K562 (cell line): ENCODE measurements around the gene TXNL1. TPM values are rescaled to one million over a fixed set of nuclear protein-coding genes. Genes with fewer than 3 reads are reported as not detected.

Experiments used
- C11orf30 ChIP-seq: fragments of 450-650 bp; IDR thresholded peaks from 2 replicates; pipeline ENCODE4 v1.6.1; 2016; ENCODE audit warnings: low read depth, mild to moderate bottlenecking
- DEAF1 ChIP-seq: fragments of 450-650 bp; formaldehyde crosslinking; IDR thresholded peaks from 2 replicates; pipeline ENCODE4 v1.4.0; 2020; ENCODE audit warnings: mild to moderate bottlenecking, moderate library complexity
- KDM2B ChIP-seq: fragments of 250-450 bp; sonication (Bioruptor Pico); IDR thresholded peaks from 2 replicates; pipeline ENCODE4 v1.8.0; 2021; ENCODE audit warnings: mild to moderate bottlenecking, moderate library complexity
- PCBP2 ChIP-seq: fragments of 200-400 bp; formaldehyde crosslinking; IDR thresholded peaks from 2 replicates; pipeline ENCODE4 v1.6.1; 2018; ENCODE audit warnings: low read length, low read depth, mild to moderate bottlenecking, moderate library complexity; ENCODE audit not compliant: poor library complexity, severe bottlenecking
- PHF8 ChIP-seq: fragments of 200-600 bp; sonication (generic); IDR thresholded peaks from 2 replicates; pipeline ENCODE4 v1.6.1; 2012; ENCODE audit warnings: mixed run types, mild to moderate bottlenecking, inconsistent platforms, low read length, moderate library complexity, borderline replicate concordance
- SFPQ ChIP-seq: fragments of 200-400 bp; formaldehyde crosslinking; IDR thresholded peaks from 2 replicates; pipeline ENCODE4 v1.6.1; 2017; ENCODE audit warnings: mild to moderate bottlenecking, low read depth, low read length, moderate library complexity
- STAT5A ChIP-seq: IDR thresholded peaks from 2 replicates; pipeline ENCODE4 v1.6.1; 2012; ENCODE audit warnings: low read length, inconsistent platforms, borderline replicate concordance
- ZBTB26 ChIP-seq: fragments of 450-650 bp; formaldehyde crosslinking; IDR thresholded peaks from 2 replicates; pipeline ENCODE4 v1.4.0; 2022; ENCODE audit warnings: missing genetic modification characterization
- ZBTB40 ChIP-seq, 2 experiments: fragments of 450-650 bp in 1 of 2; sonication (generic) in 1 of 2; formaldehyde crosslinking in 1 of 2; IDR thresholded peaks; 2 replicates each; pipeline versions ENCODE4 v1.7.1 to v1.9.0; 2016 to 2022; ENCODE audit warnings: inconsistent platforms in 1 of 2, mild to moderate bottlenecking in 1 of 2, missing genetic modification reagents in 1 of 2
- ZFP30 ChIP-seq: fragments of 250-450 bp; sonication (Bioruptor Pico); IDR thresholded peaks from 2 replicates; pipeline ENCODE4 v1.8.0; 2022; ENCODE audit warnings: moderate library complexity, mild to moderate bottlenecking, inconsistent platforms, borderline replicate concordance
- polyA plus RNA-seq, 8 experiments: library from polyadenylated mRNA; depleted of rRNA in 4 of 8; stranded (reverse) in 5 of 8; unstranded in 3 of 8; fragments of >200 nt; fragmentation: Nextera tagmentation in 2 of 8; fragmentation: Illumina TruSeq in 1 of 8; extraction: Ambion mirVana in 2 of 8; extraction: Trizol in 1 of 8; gene quantifications; 2 replicates each; pipeline versions ENCODE4 v1.2.1 to v1.2.3, GENCODE V29; 2011 to 2014; ENCODE audit warnings: inconsistent platforms in 1 of 8, missing spikeins in 1 of 8
- total RNA-seq, 7 experiments: library from RNA; depleted of rRNA in 6 of 7; stranded (reverse); fragments of >200 nt in 6 of 7; fragmentation: Illumina TruSeq in 2 of 7; extraction: Trizol in 2 of 7; gene quantifications; 2 replicates each; pipeline versions ENCODE4 v1.2.1 to v1.2.3, GENCODE V29; 2011 to 2021; ENCODE audit warnings: low replicate concordance in 1 of 7

The TXNL1 gene
- total and polyA plus RNA-seq, 9 of the 15 experiments (the other 6 are each of a cell fraction or from before 2014, with no cell fraction given): 45.4 to 103 (median 65.7) TPM

GRCh38 chr18:56638232-56639103 lies at the start of gene TXNL1 (continued):
- no peak for TF ChIP-seq SFPQ
- TF ChIP-seq STAT5A: no peak
- TF ChIP-seq PCBP2: no peak
- no peak for TF ChIP-seq ZBTB26 (CRISPR knock-in tag)
- no peak for TF ChIP-seq DEAF1 (CRISPR knock-in tag)
- no peak for TF ChIP-seq ZFP30 (CRISPR knock-in tag)
- TF ChIP-seq PHF8: peak; percentile 75; the same call in 1 of the 2 replicates
- TF ChIP-seq KDM2B (CRISPR knock-in tag): no peak
- peak; percentile 74 for TF ChIP-seq C11orf30
- peak; percentile 73 for TF ChIP-seq ZBTB40 (IDR thresholded peaks at IDR 0.05)
- TF ChIP-seq ZBTB40 (CRISPR knock-in tag; IDR thresholded peaks at IDR 0.05): no peak
